Suppressor macrophage treated with lipopolysaccharide for 4 hours (primary cell): ENCODE measurements around the gene DDX6.
"Not testable (repeated sequence)": the region's sequence is repeated elsewhere in the genome, so short reads cannot be mapped to it uniquely, and the experiment has no call there.

Source experiments
- DNase-seq: peaks from one replicate; pipeline ENCODE4 v3.0.0-alpha.2; 2020

The DDX6 gene

DNA sequence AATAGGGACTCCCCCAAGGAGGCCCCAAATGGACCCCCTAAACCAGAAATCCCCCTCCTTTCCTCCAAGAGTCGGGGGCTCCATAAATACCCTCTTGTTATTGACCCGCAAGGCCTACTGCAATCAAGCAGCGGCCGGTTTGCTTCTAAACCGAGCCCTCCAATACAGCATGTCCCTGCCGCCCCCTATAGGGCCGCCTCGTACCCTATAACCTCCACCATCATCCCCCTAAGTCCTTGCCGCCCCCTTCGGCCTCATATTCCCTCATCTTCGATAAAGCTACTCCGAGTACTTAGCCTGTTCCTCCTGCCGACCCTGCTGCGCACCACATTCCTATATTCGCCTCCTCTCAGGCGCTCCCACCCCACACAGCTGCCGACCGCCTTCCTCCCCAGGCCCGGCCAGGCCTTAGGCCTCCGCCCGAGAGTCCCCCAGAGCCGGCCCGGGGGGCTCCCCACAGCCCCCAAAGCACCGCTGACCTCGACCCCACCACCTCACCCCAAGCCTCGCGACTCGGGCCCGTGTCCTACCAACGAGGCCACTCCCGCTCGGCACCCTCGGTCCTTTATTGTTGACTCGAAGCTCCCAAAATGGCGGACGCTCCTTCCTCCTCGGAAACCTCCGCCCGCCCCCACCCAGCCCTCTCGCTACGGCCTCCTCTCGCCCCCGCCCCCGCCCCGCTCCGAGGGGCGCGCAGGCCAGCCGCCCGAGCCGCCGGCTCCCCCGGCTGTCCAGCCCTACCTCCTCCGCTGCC is 430 bp downstream of the DDX6 start:
- DNase-seq: peak; percentile 58

DNA sequence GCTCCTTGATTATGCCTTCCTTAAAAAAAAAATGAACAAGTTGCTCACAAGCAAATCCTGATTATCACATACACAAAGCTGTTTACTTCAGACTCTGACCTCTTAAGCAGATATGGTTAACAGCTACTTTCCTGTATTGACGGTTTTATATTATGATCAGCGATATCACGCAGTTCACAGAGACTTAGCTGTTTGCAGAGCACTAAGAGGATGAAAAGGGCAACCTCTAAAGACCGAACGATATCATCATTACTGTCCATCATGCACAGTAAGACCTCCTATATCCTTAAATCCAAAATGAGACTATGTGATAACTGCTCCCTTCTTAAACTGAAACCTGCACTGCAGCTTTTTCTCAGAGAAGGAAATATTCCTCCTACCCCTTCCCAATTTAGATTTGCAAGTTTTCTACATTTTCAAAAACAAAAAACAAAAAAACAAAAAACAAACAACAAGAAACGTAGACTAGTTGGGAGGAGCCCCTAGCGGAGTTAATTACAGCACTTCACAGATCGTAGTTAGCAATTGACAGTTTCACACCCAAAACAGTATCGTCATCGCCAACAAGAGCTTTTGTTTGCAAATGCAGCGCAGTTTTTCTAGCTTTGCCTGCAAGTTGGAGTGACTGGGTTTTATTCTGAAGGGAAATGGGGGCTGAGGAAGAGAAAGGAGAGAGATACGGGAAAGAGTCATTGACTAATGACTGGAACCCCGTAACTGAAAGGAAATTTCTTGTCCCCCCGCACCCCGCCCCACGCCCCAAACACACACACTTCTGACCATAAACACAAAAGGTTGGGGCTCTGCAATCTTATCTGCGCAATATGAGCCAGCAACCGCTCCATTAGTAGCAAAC is 1.2 kb downstream of the DDX6 start:
- peak; percentile 64 for DNase-seq

DNA sequence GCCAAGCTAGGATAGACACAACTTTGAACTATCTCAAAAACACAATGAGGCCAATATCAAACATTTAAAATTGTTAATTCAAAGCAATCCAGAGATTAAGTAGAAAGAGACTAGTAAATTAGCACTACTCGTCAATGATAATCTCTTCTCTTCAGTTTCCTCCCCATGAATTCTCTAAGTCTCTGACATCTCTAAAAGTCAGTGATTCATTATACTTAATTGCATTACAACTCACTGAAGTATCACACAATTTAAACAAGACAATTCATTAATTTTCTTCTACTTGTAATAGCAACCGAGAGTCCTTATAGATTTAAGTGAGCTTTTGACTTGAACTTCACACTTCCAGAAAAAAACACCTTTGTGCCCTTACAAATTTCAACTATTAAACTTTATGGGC is 4.3 kb downstream of the DDX6 start:
- no peak for DNase-seq

DNA sequence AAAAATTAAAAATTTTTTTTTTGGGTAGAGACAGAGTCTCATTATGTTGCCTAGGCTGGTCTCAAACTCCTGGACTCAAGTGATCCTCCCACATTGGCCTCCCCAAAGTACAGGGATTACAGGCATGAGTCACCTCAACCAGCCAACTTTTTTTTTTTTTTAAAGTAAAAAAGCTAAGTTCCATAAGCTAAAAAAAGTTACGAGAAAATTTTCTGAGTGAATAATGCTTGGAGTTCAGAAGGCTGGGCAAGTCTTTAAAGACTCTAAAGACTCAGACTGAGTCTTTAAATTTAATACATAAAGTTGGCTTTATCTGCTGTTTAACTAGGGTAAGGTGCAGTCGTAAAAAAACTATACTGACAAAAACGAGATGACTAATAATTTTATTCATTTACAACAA is 5.6 kb downstream of the DDX6 start:
- DNase-seq: peak; percentile 19

DNA sequence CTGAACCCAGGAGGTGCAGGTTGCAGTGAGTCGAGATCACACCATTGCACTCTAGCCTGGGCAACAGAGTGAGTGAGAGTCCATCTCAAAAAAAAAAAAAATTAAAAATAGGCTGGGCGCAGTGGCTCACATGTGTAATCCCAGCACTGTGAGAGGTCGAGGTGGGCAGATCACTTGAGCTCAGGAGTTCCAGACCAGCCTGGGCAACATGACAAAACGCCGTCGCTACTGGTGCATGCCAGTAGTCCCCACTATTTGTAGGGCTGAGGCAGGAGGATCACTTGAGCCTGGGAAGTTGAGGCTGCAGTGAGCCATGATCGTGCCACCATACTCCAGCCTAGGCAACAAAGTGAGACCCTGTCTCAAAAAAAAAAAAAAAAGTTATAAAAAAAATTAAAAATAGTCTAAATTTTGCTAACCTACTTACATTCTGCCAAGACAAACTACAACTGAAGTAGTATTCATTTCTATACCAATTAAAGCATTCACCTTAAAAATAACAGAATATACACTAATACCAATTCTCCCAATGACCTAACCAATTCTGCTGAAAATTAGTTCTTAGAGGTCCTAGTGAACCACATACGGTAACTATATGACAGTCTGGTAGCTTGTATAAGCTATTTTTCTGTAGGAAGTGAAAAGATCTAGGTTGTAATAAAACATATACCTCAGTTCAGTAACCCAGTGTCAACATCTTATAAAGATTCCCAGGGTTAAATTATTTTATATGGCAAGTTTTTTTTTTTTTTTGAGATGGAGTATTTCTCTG is 7.1 kb downstream of the DDX6 start:
- DNase-seq: no peak

DNA sequence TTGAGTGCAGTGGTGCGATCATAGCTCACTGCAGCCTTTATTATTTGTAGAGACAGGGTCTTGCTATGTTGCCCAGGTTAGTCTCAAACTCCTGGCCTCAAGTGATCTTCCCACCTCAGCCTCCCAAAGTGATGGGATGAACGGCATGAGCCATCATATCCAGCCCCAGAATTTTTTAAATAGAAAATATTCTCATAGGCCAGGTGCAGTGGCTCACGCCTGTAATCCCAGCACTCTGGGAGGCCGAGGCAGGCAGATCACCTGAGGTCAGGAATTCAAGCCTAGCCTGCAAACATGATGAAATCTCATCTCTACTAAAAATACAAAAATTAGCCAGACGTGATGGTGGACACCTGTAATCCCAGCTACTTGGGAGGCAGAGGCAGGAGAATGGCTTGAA is 7.6 kb downstream of the DDX6 start:
- not testable (repeated sequence) for DNase-seq

DNA sequence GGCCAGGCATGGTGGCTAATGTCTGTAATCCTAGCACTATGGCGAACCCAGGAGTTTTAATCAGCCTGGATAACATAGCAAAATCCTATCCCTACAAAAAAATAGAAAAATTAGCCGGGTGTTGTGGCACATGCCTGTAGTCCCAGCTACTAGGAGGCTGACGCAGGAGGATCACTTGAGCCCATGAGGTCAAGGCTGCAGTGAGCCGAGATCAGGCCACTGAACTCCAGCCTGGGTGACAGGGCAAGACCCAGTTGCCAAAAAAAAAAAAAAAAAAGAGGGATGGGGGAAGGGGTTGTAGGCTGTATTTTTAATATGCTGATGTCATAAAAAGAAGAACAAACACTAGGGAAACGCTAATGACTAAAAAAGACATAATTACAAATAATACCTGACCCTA is 12.1 kb downstream of the DDX6 start:
- no peak for DNase-seq

DNA sequence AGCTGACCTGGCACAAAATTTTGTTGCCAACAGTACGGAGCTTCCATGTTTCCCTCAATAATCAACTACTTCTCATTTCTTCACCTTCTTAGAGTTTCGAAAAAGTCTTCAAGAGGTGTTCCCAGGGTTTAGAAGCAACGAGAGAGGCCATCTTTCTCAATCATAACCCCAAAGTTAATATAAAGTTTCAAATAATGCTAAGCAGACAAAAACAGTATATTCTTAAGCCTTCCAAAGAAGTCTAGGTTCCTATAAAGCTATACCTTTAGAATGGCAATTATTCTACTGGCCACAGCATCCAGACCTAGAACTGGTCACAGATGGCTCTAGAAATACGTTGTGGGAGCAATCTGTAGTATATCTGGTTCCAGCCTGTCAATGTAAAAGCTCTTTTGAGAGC is 16.9 kb downstream of the DDX6 start:
- DNase-seq: no peak

DNA sequence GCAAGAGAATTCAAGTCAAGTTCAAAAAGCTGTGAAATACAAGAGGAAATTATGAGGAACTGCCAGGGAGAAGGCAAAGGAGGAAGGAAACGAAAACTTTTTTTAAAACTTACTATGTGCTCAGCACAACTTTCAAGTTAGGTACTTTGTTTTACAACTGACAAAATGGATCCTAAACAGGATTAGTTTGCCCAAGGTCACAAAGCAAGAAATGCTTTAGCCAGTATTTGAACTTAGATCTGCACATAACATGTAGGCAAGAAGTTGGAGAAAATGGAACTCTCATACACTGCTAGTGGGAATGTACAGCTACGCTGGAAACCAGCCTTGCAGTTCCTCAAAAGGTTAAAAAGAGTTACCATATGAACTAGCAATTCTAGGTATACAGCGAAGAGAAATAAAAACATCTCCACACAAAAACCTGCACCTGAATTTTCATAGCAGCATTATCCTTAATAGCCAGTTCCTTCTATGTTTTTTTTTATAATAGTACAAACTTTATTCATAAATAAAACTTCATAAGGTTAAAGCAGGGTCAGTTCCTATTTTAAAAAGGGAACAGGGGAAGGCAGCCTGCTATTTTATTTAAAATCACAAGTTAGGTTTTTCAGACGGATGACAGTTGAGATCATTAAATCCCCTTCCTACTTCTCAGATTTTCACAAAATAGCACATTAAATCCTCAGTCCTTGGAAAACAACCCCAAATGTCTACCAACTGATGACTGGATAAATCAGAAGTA is 19.2 kb downstream of the DDX6 start:
- peak; percentile 45 for DNase-seq

DNA sequence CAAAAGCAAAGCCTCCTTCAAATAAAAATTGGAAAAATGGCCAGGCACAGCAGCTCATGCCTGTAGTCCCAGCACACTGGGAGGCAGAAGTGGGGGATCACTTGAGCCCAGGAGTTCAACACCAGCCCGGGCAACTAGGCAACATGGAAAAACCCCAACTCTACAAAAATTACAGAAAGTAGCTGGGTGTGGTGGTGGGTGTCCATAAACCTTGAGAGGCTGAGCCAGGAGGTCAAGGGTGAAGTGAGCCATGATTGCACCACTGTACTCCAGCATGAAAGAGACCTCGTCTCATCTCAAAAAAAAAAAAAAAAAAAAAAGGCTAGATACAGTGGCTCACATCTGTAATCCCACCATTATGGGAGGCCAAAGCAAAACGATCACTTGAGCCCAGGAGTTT is 22.3 kb downstream of the DDX6 start:
- peak; percentile 9 for DNase-seq

DNA sequence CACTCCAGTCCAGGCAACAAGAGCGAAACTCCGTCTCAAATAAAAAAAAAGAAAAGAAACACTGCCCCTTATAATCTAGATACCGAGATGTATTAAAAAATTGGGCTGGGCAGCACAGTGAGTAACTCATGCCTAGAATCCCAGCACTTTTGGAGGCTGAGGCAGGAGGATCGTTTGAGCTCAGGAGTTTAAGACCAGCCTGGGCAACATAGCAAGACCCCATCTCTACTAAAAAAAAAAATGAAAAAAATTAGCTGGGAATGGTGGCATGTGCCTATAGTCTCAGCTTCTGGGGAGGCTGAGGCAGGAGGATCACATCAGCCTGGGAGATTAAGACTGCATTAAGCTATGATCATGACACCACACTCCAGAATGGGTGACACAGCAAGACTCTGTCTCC is 24.9 kb downstream of the DDX6 start:
- DNase-seq: no peak

DNA sequence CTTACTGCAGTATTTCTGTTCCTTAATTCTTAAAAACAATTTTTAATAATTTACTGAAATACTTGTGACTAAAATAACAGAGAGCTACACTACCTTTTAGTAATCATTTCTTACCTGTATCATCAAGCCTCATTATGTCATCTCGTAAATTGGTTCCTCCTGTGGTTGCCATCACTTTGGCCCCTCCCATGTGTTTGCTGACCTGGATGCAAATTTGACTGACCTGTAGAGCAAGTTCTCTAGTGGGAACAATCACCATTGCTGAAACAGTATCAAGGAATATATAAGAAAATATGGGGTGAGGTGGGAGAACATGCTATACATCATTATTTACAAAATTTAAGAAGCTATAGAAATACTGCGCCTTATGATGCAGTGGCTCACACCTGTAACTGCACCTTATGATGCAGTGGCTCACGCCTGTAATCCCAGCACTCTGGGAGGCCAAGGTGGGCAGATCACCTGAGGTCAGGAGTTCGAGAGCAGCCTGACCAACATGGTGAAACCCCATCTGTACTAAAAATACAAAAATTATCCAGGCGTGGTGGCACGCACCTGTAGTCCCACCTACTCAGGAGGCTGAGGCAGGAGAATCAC is 25.8 kb downstream of the DDX6 start:
- DNase-seq: not testable (repeated sequence)

DNA sequence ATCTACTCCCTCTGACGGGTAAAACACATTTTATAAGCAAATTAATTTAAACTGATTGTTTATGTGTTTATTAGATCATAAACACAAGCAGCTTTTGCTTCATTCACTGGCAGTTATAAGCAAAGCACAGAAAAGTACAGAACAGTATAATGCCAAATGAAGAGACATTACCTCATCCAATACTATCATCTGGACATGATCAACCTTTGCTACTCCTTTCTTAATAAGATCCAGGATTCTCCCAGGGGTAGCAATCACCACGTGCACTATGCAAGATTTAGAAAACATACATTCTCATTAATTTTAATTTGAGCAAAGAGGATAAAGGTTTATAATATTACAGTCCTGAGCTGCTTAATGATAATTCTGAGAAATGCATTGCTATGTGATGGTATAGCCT is 27.9 kb downstream of the DDX6 start:
- no peak for DNase-seq

DNA sequence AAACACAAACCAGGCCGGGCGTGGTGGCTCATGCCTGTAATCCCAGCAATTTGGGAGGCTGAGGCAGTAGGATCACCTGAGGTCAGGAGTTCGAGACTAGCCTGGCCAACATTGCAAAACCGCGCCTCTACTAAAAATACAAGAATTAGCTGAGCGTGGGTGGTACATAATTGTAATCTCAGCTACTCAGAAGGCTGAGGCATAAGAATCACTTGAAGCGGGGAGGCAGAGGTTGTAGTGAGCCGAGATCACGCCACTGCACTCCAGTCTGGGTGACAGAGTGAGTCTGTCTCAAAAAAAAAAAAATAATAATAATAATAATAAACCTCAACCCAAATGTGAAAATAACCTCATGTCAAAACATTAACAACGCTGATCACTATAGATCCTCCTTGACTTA is 29.0 kb downstream of the DDX6 start:
- not testable (repeated sequence) for DNase-seq

DNA sequence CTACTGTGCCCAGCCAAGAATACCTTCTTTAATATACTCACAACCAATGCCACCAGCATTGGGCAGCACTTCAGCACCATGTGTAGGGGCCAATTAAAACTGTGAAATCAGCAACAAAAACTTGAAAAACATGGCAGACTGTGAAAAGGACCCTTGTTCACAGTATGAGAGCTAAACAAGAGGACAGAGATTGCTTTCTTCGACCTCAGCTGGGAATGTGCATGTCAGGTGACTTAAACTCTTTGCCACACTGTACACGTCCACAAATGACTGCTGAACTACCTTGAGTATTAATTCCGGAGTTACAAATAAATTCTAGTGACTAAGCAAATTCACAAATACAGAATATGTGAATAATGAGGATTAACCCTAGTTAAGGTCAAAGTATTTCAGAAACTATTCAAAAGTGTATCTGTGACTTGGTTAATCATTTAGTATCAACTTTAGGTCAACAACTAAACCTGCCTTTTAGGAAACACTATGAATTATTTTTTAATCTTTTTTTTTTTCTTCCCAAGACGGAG is 33.0 kb downstream of the DDX6 start:
- DNase-seq: no peak

DNA sequence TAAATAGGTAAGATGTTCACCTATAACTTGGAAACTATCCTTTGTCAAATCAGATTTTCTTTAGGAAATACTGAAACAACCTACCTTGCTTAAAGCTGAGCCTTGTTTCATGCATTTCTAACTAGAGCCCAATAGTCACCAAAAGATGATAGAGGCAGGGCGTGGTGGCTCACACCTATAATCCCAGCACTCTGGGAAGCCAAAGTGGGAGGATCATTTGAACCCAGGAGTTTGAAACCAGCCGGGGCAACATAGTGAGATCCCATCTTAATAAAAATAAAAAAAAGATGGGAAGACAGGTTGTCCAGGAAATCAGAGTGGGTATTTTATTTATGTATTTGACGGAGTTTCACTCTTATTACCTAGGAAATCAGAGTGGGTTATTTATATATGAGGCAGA is 38.3 kb downstream of the DDX6 start:
- no peak for DNase-seq

DNA sequence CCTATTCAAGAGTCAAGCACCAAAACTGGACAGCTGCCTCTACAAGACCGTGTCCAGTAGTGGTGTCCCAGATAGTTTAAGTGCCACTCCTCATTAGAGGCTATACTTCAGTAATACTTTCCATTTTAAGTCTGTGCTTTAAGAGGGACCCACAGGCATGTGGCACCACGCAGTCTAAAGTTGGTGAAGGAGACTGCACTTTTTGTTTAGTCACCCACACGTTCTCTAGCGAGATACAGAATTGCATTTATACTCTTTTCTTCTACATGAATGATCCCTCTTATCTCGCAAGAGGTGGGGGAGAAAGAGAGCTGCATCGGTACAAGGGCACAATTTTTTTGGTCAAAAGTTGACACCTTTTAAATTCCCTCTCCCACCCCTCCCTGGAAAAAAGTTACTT is 41.5 kb downstream of the DDX6 start:
- DNase-seq: no peak

DNA sequence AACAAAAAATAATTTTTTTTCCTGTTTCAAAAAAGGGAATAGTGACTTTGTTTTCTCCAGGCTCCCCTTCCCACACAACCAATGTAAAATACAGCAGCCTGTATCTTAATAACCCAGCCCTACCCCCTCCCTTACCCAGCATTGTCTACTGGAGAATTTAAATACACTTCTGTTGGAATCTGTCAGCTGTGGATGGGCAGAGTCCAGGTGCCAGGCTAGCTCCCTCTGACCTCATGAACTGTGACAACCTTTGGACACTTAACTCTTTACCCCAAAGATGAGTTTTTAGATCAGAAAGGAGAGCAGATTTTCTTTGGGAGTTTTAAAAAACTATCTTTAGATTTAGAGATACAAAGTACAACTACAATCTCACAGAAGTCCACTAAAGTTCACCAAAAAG is 42.9 kb downstream of the DDX6 start:
- DNase-seq: no peak

DNA sequence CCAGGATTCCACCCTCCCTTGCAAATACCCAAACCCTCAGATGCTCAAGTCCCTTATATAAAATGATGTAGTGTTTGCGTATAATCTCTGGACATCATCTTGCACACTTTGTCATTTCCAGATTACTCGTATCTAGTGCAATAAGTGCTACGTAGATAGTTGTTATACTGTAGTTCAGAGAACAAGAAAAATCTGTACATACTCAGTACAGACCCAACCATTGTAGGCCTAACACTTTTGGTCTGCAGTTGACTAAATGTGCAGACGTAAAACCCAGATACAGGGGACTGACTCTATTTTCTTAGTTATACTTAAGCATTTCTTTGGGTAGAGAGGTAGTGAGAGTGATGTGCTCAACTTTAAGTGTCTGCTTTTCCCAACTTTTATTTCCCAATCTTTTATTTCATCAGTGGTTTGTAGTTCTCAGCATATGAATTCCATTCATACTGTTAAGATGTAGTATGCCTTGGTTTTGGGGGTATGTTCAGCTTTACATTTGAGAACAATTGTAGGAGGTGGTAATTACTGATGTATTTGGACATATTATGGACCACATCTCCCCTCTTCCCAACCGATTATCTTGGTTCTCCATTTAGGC is 43.9 kb downstream of the DDX6 start:
- no peak for DNase-seq

DNA sequence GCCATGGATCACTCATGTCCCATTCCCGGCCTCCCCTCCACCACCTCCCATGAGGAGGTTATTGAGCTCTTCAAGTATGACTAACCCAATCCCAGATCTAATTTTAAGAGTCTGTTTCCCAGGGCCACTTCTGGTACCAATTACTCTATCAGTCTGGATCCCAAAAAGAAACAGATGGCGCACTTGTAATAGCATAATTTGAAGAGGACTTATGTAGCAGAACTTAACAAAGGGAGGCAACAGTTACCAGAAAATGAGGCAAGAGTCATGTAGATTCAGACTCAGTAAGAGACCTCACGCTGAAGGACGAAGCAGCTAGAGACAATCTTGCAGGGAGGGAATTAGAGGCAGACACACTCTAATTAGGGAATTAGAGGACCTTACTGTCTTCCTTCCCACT is 46.9 kb downstream of the DDX6 start:
- no peak for DNase-seq

DNA sequence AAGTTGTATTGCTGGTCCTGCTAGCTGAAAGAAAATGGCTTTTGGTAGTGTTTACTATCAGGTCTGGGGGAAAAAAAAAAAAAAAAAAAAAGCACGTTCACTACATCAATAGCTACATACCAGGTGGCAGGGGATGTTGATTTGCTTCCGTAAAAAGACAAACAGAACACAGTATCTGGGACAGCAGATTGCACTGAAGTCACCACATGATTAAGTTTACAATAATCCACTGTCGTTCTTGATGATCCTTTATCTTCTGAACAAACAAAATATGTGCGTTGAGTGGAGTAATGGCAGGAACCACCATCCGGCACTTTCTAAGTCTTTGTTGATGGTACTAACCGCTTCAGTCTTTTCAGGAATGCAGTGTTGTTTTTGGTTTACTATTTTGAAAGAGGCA is 48.7 kb downstream of the DDX6 start:
- DNase-seq: no peak

DNA sequence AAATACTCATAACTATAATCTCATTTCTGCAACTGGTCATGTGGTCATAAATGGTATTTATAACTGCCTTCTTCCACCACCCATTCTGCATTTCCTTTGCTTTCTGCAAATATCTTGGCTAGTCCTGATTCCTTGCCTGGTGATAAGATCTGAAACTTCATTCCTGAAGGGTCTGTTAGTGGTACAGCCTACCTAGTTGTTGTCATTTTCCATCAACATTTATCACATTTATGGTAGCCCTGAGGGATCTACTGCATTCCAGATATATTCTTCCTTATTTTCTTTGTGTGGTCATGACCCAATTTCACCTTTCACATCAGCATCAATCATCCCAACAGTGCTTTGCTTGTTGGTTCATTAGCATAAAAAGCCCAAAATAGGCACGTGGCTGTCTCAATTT is 50.1 kb downstream of the DDX6 start:
- no peak for DNase-seq
